ENCODE data around the gene CYP2D6. TPM values are rescaled to one million over a fixed set of nuclear protein-coding genes. Genes with fewer than 3 reads are reported as not detected.

Gene CYP2D6
- total and polyA plus RNA-seq, 2 of the 13 experiments (the other 11 are each of a cell fraction or from before 2014, with no cell fraction given): 1.0 to 3.7 TPM

DNA sequence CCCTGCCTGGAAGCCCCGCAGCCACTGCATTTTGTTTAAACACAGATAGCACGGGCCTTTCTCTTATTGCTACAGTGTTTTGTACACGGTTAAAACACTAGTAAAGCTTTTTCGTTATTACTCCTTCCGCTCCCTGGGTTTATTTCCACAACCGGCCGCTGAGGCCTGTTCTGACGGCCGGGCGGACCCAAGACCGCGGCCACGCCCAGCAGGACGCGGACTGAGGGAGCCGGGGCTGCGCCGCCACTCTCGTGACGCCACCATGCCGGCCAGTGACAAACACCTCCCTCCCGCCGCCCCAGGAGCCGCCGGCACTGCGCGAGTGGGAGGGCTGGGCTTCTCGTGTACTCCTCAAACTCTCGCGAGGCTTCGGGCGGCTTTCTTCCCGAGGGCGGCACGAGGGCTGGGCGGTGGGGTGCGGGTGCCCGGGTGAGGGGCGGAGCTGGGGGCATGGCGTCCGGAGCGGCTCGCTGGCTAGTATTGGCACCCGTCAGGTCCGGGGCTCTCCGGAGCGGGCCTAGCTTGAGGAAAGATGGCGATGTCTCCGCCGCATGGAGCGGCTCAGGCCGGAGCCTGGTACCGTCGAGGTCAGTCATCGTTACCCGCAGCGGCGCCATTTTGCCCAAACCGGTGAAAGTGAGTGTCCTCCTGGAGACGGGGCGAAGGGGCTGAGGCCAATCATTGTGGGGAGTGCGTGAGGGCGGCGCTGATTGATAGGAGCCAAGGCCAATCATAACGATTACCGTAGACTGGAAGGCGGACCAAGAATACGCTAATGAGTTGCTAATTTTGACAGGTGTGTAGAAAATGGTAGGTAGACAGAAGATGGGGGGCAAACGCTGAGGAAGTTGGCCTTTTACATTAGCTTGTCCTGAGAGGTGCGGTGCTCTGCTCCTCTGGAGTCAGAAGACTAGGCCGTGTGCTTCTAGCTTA lies 51.0 kb downstream of the CYP2D6 start, which contains the start of gene SMDT1 (continued):
- TF ChIP-seq PLSCR1 (CRISPR knock-in tag; IDR thresholded peaks at IDR 0.05; ENCODE audit: borderline replicate concordance): no peak
- TF ChIP-seq ZNF629 (CRISPR knock-in tag; conservative IDR thresholded peaks at IDR 0.05): no peak
- no peak for TF ChIP-seq CC2D1A (CRISPR knock-in tag; IDR thresholded peaks at IDR 0.05)
- TF ChIP-seq PAXIP1 (CRISPR knock-in tag; conservative IDR thresholded peaks at IDR 0.05): peak; percentile 39
- TF ChIP-seq ZNF737 (CRISPR knock-in tag; IDR thresholded peaks at IDR 0.05; ENCODE audit: borderline replicate concordance): no peak
- peak; percentile 64; the same call in 1 of the 2 replicates for TF ChIP-seq KMT2B (CRISPR knock-in tag; IDR thresholded peaks at IDR 0.05)
- TF ChIP-seq BRCA1 (CRISPR knock-in tag; IDR thresholded peaks at IDR 0.05): peak; percentile 64; the same call in 1 of the 2 replicates
- TF ChIP-seq KLF13 (CRISPR knock-in tag; IDR thresholded peaks at IDR 0.05): 0 out of 2 replicates have a peak, but pooled peaks have one; percentile 64
- no peak for TF ChIP-seq MLLT10 (CRISPR knock-in tag; IDR thresholded peaks at IDR 0.05)
- no peak; the same call in 1 of the 2 replicates for TF ChIP-seq ZNF652 (CRISPR knock-in tag; IDR thresholded peaks at IDR 0.05; ENCODE audit: borderline replicate concordance, low read depth)
- peak; percentile 98 for TF ChIP-seq SP2 (CRISPR knock-in tag; IDR thresholded peaks at IDR 0.05)
- peak; percentile 88 for TF ChIP-seq BCL3 (CRISPR knock-in tag; IDR thresholded peaks at IDR 0.05)
- TF ChIP-seq HNF4A (CRISPR knock-in tag; IDR thresholded peaks at IDR 0.05): no peak; the same call in 1 of the 2 replicates
- no peak for TF ChIP-seq TCF7 (IDR thresholded peaks at IDR 0.05; ENCODE audit: low read depth)
- TF ChIP-seq, protein P1, sequence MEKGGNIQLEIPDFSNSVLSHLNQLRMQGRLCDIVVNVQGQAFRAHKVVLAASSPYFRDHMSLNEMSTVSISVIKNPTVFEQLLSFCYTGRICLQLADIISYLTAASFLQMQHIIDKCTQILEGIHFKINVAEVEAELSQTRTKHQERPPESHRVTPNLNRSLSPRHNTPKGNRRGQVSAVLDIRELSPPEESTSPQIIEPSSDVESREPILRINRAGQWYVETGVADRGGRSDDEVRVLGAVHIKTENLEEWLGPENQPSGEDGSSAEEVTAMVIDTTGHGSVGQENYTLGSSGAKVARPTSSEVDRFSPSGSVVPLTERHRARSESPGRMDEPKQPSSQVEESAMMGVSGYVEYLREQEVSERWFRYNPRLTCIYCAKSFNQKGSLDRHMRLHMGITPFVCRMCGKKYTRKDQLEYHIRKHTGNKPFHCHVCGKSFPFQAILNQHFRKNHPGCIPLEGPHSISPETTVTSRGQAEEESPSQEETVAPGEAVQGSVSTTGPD (CRISPR knock-in tag; IDR thresholded peaks at IDR 0.05): no peak
- peak; percentile 84 for TF ChIP-seq RBM39 (IDR thresholded peaks at IDR 0.05; ENCODE audit: low read depth, low read length, poor library complexity, severe bottlenecking)
- TF ChIP-seq HNRNPK (IDR thresholded peaks at IDR 0.05; ENCODE audit: low read depth, low read length, poor library complexity, severe bottlenecking): peak; percentile 45
- TF ChIP-seq THAP9 (CRISPR knock-in tag; IDR thresholded peaks at IDR 0.05; ENCODE audit: borderline replicate concordance): peak; percentile 97

Data from HepG2 (cell line).